Stimulated activated CD8-positive, alpha-beta memory T cell treated with anti-CD3 and anti-CD28 coated beads, Interleukin-2, amount 100 ng/mL, for 1 hour (primary cell): ENCODE results near the gene TCF3.

Experiments
- DNase-seq, 2 donors: peaks; one replicate each; pipeline ENCODE4 v3.0.0-alpha.2; 2020; ENCODE audit warnings: low read depth in 2 of 2

The TCF3 gene

GRCh38 chr19:1609680-1610474 is 42.5 kb downstream of the TCF3 start:
- DNase-seq: no peak

GRCh38 chr19:1609103-1609396 is 43.4 kb downstream of the TCF3 start:
- DNase-seq: no peak

GRCh38 chr19:1608359-1609102 is 43.9 kb downstream of the TCF3 start:
- DNase-seq: no peak

- DNase-seq: no peak
These were observed 46.2 kb downstream of the TCF3 start for GRCh38 chr19:1606138-1606651.

GRCh38 chr19:1605236-1606137 is 46.9 kb downstream of the TCF3 start, which contains the start of gene UQCR11:
Gene UQCR11 (minus strand): TSS chr19:1605462. CDS start chr19:1605409, 53 bp downstream.
- peak; percentile 79 to 86 for DNase-seq

- DNase-seq: no peak
These were observed 50.2 kb downstream of the TCF3 start for GRCh38 chr19:1602091-1602707.

- no peak for DNase-seq
These were observed 50.8 kb downstream of the TCF3 start for GRCh38 chr19:1601613-1602064.

GRCh38 chr19:1599460-1599846 is 53.0 kb downstream of the TCF3 start:
- DNase-seq: no peak

- DNase-seq: no peak
These were observed 53.5 kb downstream of the TCF3 start for GRCh38 chr19:1598777-1599459.

GRCh38 chr19:1593501-1593772 is 59.0 kb downstream of the TCF3 start:
- DNase-seq: no peak

GRCh38 chr19:1592755-1593500 is 59.5 kb downstream of the TCF3 start, which contains the start of gene MBD3:
Gene MBD3 (minus strand): TSS chr19:1592865. CDS start chr19:1592631, 234 bp downstream.
- peak; percentile 82 to 83 for DNase-seq

GRCh38 chr19:1592024-1592754 is 60.2 kb downstream of the TCF3 start:
- DNase-seq: peak; percentile 62 to 68

- no peak for DNase-seq
These were observed 60.9 kb downstream of the TCF3 start for GRCh38 chr19:1591421-1592023.

GRCh38 chr19:1590641-1591397 is 61.6 kb downstream of the TCF3 start:
- no peak for DNase-seq

- no peak for DNase-seq
These were observed 64.5 kb downstream of the TCF3 start for GRCh38 chr19:1587872-1588271.

GRCh38 chr19:1585243-1585580 is 67.2 kb downstream of the TCF3 start:
- no peak for DNase-seq

- DNase-seq: no peak
These were observed 67.7 kb downstream of the TCF3 start for GRCh38 chr19:1584500-1585242.

- DNase-seq: no peak
These were observed 70.2 kb downstream of the TCF3 start for GRCh38 chr19:1582201-1582600.
